Glutamatergic neuron (in vitro differentiated cells): Measurements from ENCODE around the gene NASP. TPM values are rescaled to one million over a fixed set of nuclear protein-coding genes. Genes with fewer than 3 reads are reported as not detected.

Source experiments
- DNase-seq: peaks from one replicate; pipeline ENCODE4 v3.0.0; 2022
- H3K27ac Mint-ChIP-seq: one replicate; pipeline ENCODE4 v1.8.0; 2020; ENCODE audit warnings: mild to moderate bottlenecking, mixed read lengths, inconsistent platforms; ENCODE audit not compliant: unreplicated experiment
- H3K27me3 Mint-ChIP-seq: one replicate; pipeline ENCODE4 v1.8.0; 2020; ENCODE audit warnings: mild to moderate bottlenecking, moderate library complexity, mixed read lengths, inconsistent platforms; ENCODE audit not compliant: unreplicated experiment
- H3K36me3 Mint-ChIP-seq: one replicate; pipeline ENCODE4 v1.8.0; 2020; ENCODE audit warnings: mild to moderate bottlenecking, mixed read lengths, inconsistent platforms; ENCODE audit not compliant: unreplicated experiment
- H3K4me1 Mint-ChIP-seq: one replicate; pipeline ENCODE4 v1.8.0; 2020; ENCODE audit warnings: mild to moderate bottlenecking, low read depth, mixed read lengths, inconsistent platforms; ENCODE audit not compliant: unreplicated experiment
- H3K4me3 Mint-ChIP-seq: one replicate; pipeline ENCODE4 v1.8.0; 2020; ENCODE audit warnings: mild to moderate bottlenecking, mixed read lengths, inconsistent platforms; ENCODE audit not compliant: unreplicated experiment
- H3K9me3 Mint-ChIP-seq: one replicate; pipeline ENCODE4 v1.8.0; 2020; ENCODE audit warnings: mild to moderate bottlenecking, moderate library complexity, mixed read lengths, inconsistent platforms; ENCODE audit not compliant: unreplicated experiment
- total RNA-seq: library from RNA; stranded (reverse); fragmentation: NEBNext Ultra II Directional; extraction: Animal tissue kit (Norgen Biotek cat#: 25700); gene quantifications from one replicate; pipeline ENCODE4 v1.2.1, GENCODE V29; 2021; ENCODE audit not compliant: unreplicated experiment
- TF ChIP-seq, protein P1 (sequence below): fragments of 200-600 bp; sonication (generic); IDR thresholded peaks from one replicate; pipeline ENCODE4 v1.5.0; 2021; ENCODE audit not compliant: partially characterized antibody, unreplicated experiment

Gene NASP
- total RNA-seq, 1 donor from 2014 or later: 139 TPM

DNA sequence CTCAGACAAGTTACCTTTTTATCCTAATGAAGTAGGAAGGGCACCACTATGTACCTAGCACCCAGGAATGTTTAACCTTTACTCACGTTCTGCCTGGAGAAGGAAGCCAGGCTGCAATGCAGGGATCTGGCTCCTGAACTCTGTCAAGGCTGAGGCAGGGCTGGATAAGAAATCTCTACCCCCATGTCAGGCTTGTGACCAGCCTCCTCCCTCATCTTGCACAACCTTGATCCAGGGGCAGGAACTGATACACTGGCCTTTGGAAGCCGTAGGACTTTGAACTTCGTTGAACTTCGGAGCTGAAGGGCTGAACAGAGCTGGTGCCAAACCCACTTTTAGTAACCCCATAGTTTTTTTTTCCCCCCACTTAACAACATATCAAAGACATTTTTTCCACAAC is 41.2 kb upstream of the NASP start:
- no peak overlapping the region for H3K27ac Mint-ChIP-seq
- TF ChIP-seq, protein P1, sequence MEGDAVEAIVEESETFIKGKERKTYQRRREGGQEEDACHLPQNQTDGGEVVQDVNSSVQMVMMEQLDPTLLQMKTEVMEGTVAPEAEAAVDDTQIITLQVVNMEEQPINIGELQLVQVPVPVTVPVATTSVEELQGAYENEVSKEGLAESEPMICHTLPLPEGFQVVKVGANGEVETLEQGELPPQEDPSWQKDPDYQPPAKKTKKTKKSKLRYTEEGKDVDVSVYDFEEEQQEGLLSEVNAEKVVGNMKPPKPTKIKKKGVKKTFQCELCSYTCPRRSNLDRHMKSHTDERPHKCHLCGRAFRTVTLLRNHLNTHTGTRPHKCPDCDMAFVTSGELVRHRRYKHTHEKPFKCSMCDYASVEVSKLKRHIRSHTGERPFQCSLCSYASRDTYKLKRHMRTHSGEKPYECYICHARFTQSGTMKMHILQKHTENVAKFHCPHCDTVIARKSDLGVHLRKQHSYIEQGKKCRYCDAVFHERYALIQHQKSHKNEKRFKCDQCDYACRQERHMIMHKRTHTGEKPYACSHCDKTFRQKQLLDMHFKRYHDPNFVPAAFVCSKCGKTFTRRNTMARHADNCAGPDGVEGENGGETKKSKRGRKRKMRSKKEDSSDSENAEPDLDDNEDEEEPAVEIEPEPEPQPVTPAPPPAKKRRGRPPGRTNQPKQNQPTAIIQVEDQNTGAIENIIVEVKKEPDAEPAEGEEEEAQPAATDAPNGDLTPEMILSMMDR: no peak

DNA sequence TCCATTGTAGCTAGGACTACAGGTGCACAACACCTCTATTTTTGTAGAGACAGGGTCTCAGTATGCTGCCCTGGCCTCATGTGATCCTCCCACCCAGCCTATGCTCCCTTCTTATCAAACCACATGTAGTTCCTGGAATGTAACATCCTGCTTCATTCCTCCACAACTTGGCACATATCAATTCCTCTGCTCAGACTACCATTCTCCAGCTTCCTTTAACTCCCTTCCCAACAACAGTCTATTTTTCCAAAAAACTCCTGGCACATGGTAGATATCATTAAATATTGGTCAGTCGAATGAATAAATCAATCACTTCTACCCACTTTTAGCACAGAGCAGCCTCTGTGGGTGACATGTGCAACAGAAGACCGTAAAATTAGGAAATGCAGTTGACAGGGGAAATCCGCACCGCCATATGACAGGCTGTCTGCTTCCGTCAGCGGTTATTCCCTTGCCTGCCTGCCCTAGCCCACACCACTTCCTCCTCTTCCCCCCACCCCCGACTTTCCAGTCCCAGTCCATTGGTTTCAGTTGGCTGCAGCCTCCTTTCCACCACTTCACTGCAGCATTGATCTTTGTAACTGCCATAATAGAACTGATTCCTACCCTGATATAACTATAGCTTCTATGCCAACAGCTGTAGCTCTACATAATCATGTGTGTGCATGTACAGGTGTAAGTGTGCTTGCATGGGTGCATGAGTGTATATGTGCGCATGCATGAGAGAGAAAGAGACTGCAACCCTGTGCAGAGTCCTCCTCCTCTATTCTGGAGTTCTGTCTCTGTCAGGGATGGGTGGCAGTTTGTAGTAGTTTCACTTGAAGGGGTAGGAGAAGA is 40.0 kb upstream of the NASP start:
- Mint-ChIP-seq H3K27ac (peak overlapping the region; percentile 67), H3K4me1 (peaks cover 17% of the 10 kb centered on the region), H3K36me3 (no peaks in the 10 kb centered on the region), H3K27me3 (peaks cover 3% of the 10 kb centered on the region), H3K9me3 (peaks cover 6% of the 10 kb centered on the region), H3K4me3 (no peak overlapping the region)
- peak; percentile 50 for DNase-seq
- TF ChIP-seq, protein P1: no peak

More for the DNA sequence above, 41.2 kb upstream of the NASP start:
- Mint-ChIP-seq H3K4me1 (peaks cover 17% of the 10 kb centered on the region), H3K27me3 (peaks cover 3% of the 10 kb centered on the region), H3K36me3 (no peaks in the 10 kb centered on the region), H3K9me3 (peaks cover 6% of the 10 kb centered on the region), H3K4me3 (no peak overlapping the region)
- DNase-seq: no peak

DNA sequence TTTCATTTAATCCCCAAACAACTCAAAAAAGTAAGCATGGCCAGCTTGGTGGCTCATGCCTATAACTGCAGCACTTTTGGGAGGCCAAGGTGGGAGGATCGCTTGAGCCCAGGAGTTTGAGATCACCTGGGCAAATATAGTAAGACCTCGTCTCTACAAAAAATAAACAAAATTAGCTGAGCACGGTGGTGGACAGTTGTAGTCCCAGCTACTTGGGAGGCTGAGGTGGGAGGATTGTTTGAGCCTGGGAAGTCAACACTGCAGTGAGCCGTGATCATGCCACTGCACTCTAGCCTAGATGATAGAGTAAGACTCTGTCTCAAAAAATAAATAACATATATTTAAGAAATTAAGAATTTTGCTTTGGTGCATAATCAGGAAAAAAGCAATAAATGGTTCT is 39.3 kb upstream of the NASP start:
- TF ChIP-seq, protein P1: no peak
- no peaks in the 10 kb centered on the region for H3K36me3 Mint-ChIP-seq
- H3K9me3 Mint-ChIP-seq: peaks cover 6% of the 10 kb centered on the region
- H3K4me1 Mint-ChIP-seq: peaks cover 17% of the 10 kb centered on the region
- H3K27ac Mint-ChIP-seq: no peak overlapping the region
- peaks cover 3% of the 10 kb centered on the region for H3K27me3 Mint-ChIP-seq
- no peak for DNase-seq
- no peak overlapping the region for H3K4me3 Mint-ChIP-seq

DNA sequence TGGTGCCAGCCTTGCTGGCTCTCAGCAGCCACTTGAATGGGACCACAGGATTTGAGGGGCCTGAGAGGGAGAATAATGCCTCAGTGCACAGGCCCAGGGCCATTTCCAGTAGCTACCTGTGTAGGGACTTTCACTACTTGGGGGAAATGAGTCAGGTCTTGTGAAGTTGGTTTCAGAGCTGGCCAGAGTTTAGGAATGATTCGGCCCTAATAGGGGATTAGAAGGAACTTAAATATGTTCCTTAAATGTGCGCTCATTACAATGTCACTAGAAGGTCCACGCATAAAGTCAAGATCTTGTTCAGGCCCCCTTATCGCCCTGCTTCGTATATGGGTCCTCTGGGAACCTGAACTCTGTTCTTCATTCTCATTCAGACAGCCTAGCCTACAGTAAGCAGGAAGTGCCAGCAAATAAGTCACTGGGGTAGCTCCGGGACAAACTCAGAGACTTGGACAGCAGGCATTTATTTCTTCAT is 38.8 kb upstream of the NASP start:
- Mint-ChIP-seq H3K27ac (no peak overlapping the region), H3K4me3 (no peak overlapping the region), H3K36me3 (no peaks in the 10 kb centered on the region), H3K4me1 (peaks cover 17% of the 10 kb centered on the region), H3K9me3 (peaks cover 6% of the 10 kb centered on the region), H3K27me3 (peaks cover 3% of the 10 kb centered on the region)
- DNase-seq: no peak
- TF ChIP-seq, protein P1: no peak
